IPS-15b (cell line): Measurements from ENCODE around the gene ALCAM.

Source experiments
- H3K27me3 ChIP-seq: one replicate; pipeline ENCODE4 v1.6.1; 2013; ENCODE audit warnings: low read length; ENCODE audit not compliant: control insufficient read depth, insufficient read depth
- H3K36me3 ChIP-seq: one replicate; pipeline ENCODE4 v1.6.1; 2013; ENCODE audit warnings: low read length; ENCODE audit not compliant: control insufficient read depth, insufficient read depth
- H3K4me1 ChIP-seq: one replicate; pipeline ENCODE4 v1.6.1; 2013; ENCODE audit warnings: mild to moderate bottlenecking, low read length; ENCODE audit not compliant: control insufficient read depth, insufficient read depth
- H3K4me3 ChIP-seq: one replicate; pipeline ENCODE4 v1.5.1; 2013; ENCODE audit warnings: low read depth, low read length
- H3K9ac ChIP-seq: one replicate; pipeline ENCODE4 v1.6.1; 2013; ENCODE audit warnings: low read depth, mild to moderate bottlenecking, low read length
- H3K9me3 ChIP-seq: one replicate; pipeline ENCODE4 v1.6.1; 2013; ENCODE audit warnings: mild to moderate bottlenecking, low read length; ENCODE audit not compliant: control insufficient read depth, insufficient read depth

Gene ALCAM

DNA sequence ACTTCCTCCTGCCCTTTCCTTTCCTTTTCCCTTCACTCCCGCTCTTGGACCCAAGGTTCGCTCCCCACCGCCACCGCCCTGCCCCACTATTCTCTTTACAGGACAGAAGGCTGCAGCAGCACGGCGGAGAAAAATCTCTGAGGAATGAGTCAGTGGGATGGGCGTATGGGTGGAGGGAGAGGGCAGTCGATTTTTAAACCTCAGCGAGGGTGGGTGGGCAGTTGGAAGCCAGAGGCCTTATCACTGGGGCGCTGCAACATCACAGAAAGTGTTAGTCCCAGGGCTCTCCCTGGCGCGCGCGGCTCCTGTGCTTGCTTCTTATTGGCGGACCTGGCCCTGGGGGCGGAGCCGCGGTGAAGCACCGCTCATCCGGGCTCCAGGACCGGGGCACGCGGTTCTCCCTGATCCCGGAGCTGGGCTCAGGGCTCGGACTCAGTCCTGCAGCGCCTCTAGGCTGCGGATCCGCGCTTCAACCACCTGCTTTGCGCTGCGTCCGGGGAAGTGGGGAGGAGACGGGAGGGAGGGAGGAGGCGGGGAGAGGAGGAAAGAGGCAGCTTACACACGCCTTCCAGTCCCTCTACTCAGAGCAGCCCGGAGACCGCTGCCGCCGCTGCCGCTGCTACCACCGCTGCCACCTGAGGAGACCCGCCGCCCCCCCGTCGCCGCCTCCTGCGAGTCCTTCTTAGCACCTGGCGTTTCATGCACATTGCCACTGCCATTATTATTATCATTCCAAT, at the start of gene ALCAM:
Gene ALCAM (plus strand): TSS at position 584 of the 737 bp plus-strand sequence.
- Histone ChIP-seq H3K4me1 (peaks cover 5% of the 10 kb centered on the region), H3K9ac (peak within 1 kb of the TSS; percentile 57), H3K9me3 (no peaks in the 10 kb centered on the region), H3K4me3 (peak within 1 kb of the TSS; percentile 82), H3K36me3 (no peaks in the 10 kb centered on the region), H3K27me3 (no peaks in the 10 kb centered on the region)

DNA sequence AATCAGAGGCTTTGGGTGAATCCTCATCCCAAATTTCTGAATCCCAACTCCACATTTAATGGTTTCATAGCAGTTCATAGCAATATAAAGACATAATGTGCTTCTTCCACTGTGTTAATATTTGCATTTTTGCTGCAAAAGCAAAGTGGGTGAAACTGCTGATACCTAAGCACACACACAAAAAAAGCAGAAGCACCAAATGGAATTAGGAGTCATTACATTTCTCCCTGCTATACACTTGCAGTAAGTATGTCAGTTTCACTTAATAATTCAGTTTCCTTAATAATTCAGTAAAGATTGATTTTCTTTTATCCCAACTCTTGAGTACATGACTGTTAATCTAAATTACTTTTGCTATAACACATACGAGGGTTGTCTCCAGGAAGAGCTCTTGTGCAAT, 48.9 kb upstream of the ALCAM start:
- Histone ChIP-seq H3K9me3 (no peaks in the 10 kb centered on the region), H3K4me3 (no peak overlapping the region), H3K27me3 (no peaks in the 10 kb centered on the region), H3K9ac (no peak overlapping the region), H3K4me1 (no peaks in the 10 kb centered on the region), H3K36me3 (no peaks in the 10 kb centered on the region)

DNA sequence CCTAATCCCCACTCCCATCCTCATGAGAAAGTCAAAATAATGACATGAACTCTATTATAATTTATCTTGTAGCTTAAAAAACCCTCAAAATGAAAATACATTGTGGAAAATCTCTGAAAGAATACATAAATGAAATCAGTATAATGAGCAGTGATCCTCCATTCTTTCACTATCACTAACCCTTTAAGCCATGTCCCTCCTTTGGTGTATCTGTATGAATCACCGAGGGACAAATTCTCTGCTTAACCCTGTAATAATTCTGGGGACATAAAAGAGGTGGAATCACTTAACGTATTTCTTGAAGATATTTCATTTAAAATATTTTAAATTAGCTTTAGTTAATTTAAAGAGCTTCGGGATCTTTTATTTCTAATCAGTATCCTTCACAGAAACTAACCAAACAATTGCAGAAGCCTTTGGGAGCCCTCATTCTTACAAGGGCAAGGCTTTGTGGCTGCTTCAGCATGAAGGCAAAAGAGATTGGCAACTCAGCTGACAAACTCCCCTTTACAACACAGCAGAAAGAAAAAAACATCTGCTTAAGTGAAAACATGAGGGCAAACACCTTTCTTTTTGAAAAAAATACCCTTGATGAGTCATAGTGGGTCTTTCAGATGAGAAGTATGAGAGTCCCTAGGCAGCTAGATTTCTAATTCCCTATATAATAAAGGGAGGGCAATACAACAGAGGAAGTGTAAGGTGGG, 44.0 kb upstream of the ALCAM start:
- Histone ChIP-seq H3K27me3 (no peaks in the 10 kb centered on the region), H3K36me3 (no peaks in the 10 kb centered on the region), H3K9me3 (no peaks in the 10 kb centered on the region), H3K4me1 (no peaks in the 10 kb centered on the region), H3K4me3 (no peak overlapping the region), H3K9ac (no peak overlapping the region)

DNA sequence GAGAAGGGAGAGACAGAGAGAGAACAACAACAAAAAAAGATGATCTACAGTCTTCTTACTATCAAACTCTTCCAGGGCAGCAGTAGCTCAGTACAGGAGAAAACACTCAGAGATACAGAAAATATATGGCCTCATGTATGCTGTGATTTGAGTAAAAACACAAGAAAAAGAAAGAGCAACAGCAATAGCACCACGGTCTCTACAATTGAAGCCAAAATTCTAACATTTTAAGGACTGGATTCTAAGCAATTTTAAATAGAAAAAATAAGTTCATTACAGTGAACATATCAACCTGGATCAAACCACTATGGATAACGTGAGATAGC, 43.5 kb upstream of the ALCAM start:
- no peak overlapping the region for H3K4me3 ChIP-seq
- no peaks in the 10 kb centered on the region for H3K4me1 ChIP-seq
- H3K9me3 ChIP-seq: no peaks in the 10 kb centered on the region
- no peaks in the 10 kb centered on the region for H3K36me3 ChIP-seq
- no peak overlapping the region for H3K9ac ChIP-seq
- no peaks in the 10 kb centered on the region for H3K27me3 ChIP-seq

DNA sequence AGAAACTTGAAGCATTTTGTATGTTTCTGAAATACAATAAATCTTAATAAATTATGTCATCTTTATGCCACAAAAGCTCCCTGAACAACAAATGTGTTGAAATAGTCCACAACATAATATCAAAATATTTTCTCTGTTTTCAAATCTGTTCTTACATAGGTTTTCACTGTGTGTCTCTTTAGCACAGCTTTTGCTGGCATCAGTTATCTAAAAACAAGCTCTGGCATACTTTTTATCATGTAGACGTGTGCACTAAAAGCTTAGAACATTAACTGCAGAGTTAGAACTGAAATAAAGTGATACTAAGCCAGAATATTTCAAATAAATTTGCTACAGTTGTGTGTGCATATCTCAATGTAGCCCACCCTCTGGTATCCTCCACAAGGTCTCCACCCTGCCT, 41.8 kb upstream of the ALCAM start:
- Histone ChIP-seq H3K4me3 (no peak overlapping the region), H3K4me1 (no peaks in the 10 kb centered on the region), H3K9me3 (no peaks in the 10 kb centered on the region), H3K9ac (no peak overlapping the region), H3K36me3 (no peaks in the 10 kb centered on the region), H3K27me3 (no peaks in the 10 kb centered on the region)

DNA sequence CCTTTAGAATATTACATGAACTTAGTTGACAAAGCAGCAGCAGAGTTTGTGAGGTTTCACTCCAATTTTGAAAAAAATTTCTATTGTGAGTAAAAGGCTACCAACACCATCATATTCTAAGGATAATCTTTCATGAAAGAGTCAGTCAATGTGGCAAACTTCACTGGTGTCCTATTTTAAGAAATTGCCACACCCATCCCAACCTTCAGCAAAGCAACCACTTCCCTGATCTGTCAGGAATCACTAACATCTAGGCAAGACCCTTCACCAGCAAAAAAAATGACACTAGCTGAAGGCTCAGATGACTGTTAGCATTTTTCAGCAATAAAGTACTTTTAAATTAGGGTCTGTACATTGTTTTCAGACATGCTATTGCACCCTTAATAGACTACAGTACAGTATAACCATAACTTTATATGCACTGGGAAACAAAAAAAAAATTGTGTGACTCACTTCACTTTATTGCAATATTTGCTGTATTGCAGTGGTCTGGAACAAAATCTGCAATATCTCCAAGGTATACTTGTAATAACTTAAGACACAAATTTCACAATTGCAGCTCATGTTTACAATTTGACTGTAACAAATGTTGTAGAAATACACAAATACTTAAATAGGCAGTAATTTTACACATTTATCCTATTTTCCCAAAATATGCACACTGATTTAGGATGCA, 38.9 kb upstream of the ALCAM start:
- Histone ChIP-seq H3K9me3 (no peaks in the 10 kb centered on the region), H3K36me3 (no peaks in the 10 kb centered on the region), H3K27me3 (no peaks in the 10 kb centered on the region), H3K9ac (no peak overlapping the region), H3K4me1 (no peaks in the 10 kb centered on the region), H3K4me3 (no peak overlapping the region)

DNA sequence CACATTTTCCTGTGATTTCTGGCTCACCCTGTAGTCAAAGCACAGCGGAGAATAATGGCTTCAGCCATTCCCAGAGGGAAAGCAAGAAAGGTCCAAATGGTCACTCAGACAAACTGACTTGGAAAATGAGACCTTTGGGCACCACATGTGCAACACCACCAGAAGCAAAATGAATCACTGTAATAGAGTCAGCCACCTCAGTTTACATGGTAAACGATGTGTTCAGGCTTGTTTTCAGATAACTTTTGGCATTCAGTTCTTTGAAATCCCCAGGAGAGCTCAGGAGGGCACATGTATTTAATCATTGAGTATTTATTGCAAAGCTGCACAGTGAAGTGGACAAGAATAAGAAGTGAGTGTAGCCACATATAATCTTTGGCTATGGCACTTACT, 38.4 kb upstream of the ALCAM start:
- H3K4me1 ChIP-seq: no peaks in the 10 kb centered on the region
- H3K9ac ChIP-seq: no peak overlapping the region
- H3K36me3 ChIP-seq: no peaks in the 10 kb centered on the region
- H3K27me3 ChIP-seq: no peaks in the 10 kb centered on the region
- H3K9me3 ChIP-seq: no peaks in the 10 kb centered on the region
- no peak overlapping the region for H3K4me3 ChIP-seq

DNA sequence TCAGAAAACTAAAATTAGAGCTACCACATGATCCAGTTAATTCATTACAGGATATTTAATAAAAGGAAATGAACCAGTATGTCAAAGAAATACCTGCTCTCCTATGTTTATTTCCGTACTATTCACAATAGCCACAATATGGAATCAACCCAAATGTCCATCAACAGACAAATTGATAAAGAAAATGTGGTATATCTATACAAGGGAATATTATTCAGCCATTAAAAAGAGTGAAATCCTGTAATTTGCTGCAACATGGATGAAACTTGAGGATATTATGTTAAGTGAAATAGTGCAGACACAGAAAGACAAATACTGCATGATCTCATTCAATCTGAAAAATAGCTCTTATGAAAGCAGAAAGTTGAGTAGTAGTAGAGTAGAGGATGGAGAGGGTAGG, 33.7 kb upstream of the ALCAM start:
- H3K4me1 ChIP-seq: no peaks in the 10 kb centered on the region
- H3K4me3 ChIP-seq: no peak overlapping the region
- H3K9ac ChIP-seq: no peak overlapping the region
- no peaks in the 10 kb centered on the region for H3K9me3 ChIP-seq
- no peaks in the 10 kb centered on the region for H3K27me3 ChIP-seq
- H3K36me3 ChIP-seq: no peaks in the 10 kb centered on the region

DNA sequence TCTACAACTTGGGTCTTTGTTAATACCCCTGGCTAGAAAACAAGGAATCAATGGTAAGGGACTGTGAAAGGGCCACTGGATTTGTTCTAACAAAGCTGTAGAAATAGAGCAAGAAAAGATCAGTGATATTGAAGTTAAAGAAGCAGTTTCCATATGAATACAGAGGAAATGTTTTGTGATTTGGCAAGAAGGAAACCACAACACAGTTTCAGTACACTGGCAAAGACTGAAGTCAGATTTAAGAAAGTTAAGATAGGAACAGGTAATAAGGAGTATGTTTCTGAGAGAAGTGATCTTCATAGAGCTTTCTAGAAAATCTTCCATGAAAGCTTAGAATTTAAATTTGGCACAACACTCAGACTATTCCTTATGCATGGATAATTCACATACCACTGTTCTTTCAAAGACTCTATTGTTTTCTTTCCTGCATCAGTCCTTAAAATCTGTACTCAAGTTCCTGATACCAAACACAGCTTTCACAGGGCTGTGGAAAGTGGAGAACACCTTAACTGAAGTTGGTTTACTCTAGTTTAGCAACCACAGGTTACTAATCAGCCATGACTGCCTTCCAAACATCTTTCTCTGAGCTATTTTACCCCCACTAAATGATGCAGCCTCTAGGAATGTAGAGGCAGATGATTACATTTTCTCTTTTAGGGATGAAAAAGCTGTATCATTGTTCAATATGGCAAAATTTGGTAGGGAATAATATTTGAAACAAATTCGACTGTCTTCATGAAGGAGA, 32.4 kb upstream of the ALCAM start:
- Histone ChIP-seq H3K27me3 (no peaks in the 10 kb centered on the region), H3K4me1 (no peaks in the 10 kb centered on the region), H3K36me3 (no peaks in the 10 kb centered on the region), H3K9ac (no peak overlapping the region), H3K4me3 (no peak overlapping the region), H3K9me3 (no peaks in the 10 kb centered on the region)

DNA sequence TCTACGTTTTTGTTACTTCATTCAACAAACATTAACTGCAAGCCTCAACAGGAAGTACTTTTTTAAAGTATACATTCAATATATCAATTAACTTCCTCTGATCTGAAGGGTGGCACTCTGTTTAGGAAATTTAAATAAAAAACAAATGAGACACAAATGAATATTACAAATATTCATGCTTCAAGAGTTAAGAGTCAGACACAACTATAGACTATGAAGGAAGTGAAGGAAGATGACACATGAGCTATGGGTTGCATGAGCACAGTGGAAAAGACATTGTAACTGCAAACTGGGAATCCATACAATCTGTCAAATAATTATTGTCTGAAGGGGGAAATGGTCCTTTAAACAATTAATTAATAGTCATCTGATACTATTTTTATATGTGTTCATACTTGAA, 26.8 kb upstream of the ALCAM start:
- Histone ChIP-seq H3K27me3 (no peaks in the 10 kb centered on the region), H3K9me3 (no peaks in the 10 kb centered on the region), H3K4me3 (no peak overlapping the region), H3K4me1 (no peaks in the 10 kb centered on the region), H3K36me3 (no peaks in the 10 kb centered on the region), H3K9ac (no peak overlapping the region)

DNA sequence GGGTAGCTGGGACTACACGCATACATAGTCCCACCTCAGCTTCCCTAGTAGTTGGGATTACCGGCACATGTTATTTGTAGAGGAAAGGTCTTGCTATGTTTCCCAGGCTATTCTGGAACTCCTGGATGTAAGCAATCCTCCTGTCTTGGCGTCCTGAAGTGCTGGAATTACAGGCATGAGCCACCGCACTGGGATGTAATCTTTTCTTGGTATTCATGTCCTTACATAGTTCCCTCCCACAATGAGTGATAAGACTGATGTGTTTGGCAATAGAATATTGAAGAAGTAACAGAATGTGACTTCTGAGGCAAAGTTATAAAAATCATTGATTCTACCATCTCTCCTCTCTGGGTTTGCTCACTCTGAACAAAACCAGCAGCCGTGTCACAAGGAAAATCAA, 22.7 kb upstream of the ALCAM start:
- Histone ChIP-seq H3K4me1 (no peaks in the 10 kb centered on the region), H3K4me3 (no peak overlapping the region), H3K9ac (no peak overlapping the region), H3K9me3 (no peaks in the 10 kb centered on the region), H3K36me3 (no peaks in the 10 kb centered on the region), H3K27me3 (no peaks in the 10 kb centered on the region)
